BLaER1 (cell line): Measurements from ENCODE around the gene TMEM45B.
"Not testable (repeated sequence)": the region's sequence is repeated elsewhere in the genome, so short reads cannot be mapped to it uniquely, and the experiment has no call there.

Source experiments
- H3K27ac ChIP-seq: shearing (Covaris generic); formaldehyde crosslinking; 2 replicates; pipeline ENCODE4 v1.8.1; 2022
- H3K27me3 ChIP-seq: shearing (Covaris generic); formaldehyde crosslinking; 2 replicates; pipeline ENCODE4 v1.8.1; 2022
- H3K36me3 ChIP-seq: shearing (Covaris generic); formaldehyde crosslinking; 2 replicates; pipeline ENCODE4 v1.8.1; 2022
- H3K4me1 ChIP-seq: shearing (Covaris generic); formaldehyde crosslinking; 2 replicates; pipeline ENCODE4 v1.8.1; 2022
- H3K4me2 ChIP-seq: shearing (Covaris generic); formaldehyde crosslinking; 2 replicates; pipeline ENCODE4 v1.8.1; 2022
- H3K4me3 ChIP-seq: shearing (Covaris generic); formaldehyde crosslinking; 2 replicates; pipeline ENCODE4 v1.8.1; 2022
- H3K9ac ChIP-seq: shearing (Covaris generic); formaldehyde crosslinking; 2 replicates; pipeline ENCODE4 v1.8.1; 2022
- H3K9me3 ChIP-seq: shearing (Covaris generic); formaldehyde crosslinking; 2 replicates; pipeline ENCODE4 v1.8.1; 2022
- H4K20me1 ChIP-seq: shearing (Covaris generic); formaldehyde crosslinking; 2 replicates; pipeline ENCODE4 v1.8.1; 2022
- Cebpa-rat ChIP-seq: shearing (Covaris generic); IDR thresholded peaks from 2 replicates; pipeline ENCODE4 v1.8.1; 2022

The TMEM45B gene

DNA sequence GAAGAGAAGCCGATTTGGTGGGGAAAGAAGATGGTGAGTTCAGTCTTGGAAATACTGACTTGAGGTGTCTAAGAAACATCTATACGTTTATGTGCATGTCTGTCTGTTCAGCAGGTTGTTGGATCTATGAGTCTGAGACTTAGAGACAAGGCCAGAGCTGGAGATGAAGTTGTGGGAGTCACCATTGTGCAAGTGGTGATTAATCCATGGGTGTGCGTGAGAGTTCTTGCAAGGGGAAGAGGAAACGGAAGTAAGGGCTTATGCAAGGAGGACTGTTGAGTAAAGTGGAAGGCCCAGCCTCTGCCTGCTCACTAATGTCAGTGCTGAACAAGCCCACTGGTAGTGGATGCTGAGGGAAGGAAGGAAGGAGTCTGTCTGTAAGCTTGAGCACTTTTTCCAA is 9.7 kb downstream of the TMEM45B start:
- H3K4me2 ChIP-seq, result no peak overlapping the region
- H3K27me3 ChIP-seq, result no peaks in the 10 kb centered on the region
- no peak overlapping the region for H3K4me3 ChIP-seq
- H4K20me1 ChIP-seq, result no peaks in the 10 kb centered on the region
- no peak for TF ChIP-seq Cebpa-rat
- no peaks in the 10 kb centered on the region for H3K36me3 ChIP-seq
- no peak overlapping the region for H3K27ac ChIP-seq
- no peaks in the 10 kb centered on the region for H3K4me1 ChIP-seq
- H3K9ac ChIP-seq, result no peak overlapping the region
- H3K9me3 ChIP-seq, result no peaks in the 10 kb centered on the region

DNA sequence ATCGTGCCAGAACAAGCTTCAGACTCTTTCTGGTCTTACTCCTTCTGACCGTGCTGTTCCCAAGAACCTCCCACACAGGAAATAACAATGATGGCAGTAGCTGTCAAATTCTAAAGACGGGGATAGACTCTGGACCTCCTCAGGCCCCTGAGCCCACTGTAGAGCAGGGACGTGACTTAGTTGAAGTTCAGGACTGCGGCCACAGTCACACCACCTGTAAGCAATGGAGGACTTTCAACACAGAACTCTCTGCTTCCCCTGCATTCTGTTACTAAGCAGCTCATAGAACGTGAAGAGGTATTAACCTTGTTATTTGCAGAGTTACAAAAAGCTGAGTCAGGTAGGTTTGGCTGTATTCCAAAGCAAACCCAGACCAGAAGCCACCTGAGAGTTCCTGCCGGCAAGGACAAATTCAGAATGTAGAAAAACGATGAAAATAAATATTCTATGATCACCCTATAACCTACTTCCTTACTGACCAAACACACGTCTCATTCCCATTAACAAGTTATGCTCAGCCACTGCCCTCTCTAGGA is 12.7 kb downstream of the TMEM45B start:
- Histone ChIP-seq H3K27ac (no peak overlapping the region), H3K4me3 (no peak overlapping the region), H3K9ac (no peak overlapping the region), H3K4me1 (no peaks in the 10 kb centered on the region), H4K20me1 (no peaks in the 10 kb centered on the region), H3K36me3 (no peaks in the 10 kb centered on the region), H3K9me3 (no peaks in the 10 kb centered on the region), H3K27me3 (no peaks in the 10 kb centered on the region), H3K4me2 (no peak overlapping the region)
- TF ChIP-seq Cebpa-rat, result no peak

DNA sequence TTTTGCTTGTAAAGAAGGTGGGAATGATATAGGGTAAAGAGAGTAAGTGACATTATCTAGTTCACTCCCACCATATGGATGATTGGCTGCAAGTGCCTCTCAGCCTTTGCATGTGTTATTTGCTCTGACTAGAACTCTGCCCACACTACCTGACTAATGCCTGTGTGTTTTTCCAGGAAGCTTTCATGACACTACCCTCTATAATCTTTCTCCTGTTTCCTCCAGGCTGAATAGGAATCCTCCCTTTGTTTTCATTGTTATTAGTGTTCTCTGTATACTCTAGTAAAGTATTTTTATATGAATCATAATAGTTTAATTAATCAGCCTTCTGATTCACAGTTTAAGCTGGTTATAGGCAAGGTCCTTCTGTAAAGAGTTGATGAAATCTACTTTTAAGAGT is 13.8 kb downstream of the TMEM45B start:
- not testable (repeated sequence) for H3K9ac ChIP-seq, H3K36me3 ChIP-seq, H3K9me3 ChIP-seq, H3K27me3 ChIP-seq, H4K20me1 ChIP-seq, H3K4me3 ChIP-seq, H3K4me2 ChIP-seq, H3K4me1 ChIP-seq, H3K27ac ChIP-seq

DNA sequence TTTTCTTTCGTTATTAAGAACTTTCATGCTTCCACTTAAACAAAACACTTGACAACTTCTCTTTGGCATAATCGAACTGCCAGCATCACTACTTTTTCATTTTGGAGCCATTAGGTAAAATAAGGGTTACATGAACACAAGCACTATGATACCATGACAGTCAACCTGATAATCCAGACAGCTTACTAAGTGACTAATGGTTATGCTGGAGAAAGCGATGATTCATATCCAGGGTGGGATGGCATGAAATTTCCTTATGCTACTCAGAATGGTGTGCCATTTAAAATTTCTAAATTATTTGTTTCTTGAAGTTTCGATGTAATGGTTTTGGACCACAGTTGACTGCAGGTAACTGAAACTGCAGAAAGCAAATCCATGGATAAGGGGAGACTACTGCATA is 15.6 kb downstream of the TMEM45B start:
- H3K9ac ChIP-seq, H3K4me1 ChIP-seq, H4K20me1 ChIP-seq, H3K4me2 ChIP-seq, H3K4me3 ChIP-seq, H3K27ac ChIP-seq, H3K27me3 ChIP-seq, H3K9me3 ChIP-seq, H3K36me3 ChIP-seq: not testable (repeated sequence)

DNA sequence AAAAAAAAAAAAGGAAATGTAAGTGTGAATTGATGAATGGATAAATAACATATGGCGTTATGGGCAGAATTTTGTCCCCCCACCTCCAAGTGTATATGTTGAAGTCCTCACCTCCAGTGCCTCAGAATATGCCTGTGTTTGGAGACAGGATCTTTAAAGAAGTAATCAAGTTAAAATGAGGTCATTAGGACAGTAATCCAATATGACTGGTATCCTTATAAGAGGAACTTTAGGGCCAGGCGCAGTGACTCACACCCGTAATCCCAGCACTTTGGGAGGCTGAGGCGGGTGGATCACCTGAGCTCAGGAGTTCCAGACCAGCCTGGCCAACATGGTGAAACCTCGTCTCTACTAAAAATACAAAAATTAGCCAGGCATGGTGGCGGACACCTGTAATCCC is 17.6 kb downstream of the TMEM45B start:
- H3K4me1 ChIP-seq, H3K27ac ChIP-seq, H3K4me2 ChIP-seq, H4K20me1 ChIP-seq, H3K9me3 ChIP-seq, H3K36me3 ChIP-seq, H3K4me3 ChIP-seq, H3K9ac ChIP-seq, H3K27me3 ChIP-seq: not testable (repeated sequence)

DNA sequence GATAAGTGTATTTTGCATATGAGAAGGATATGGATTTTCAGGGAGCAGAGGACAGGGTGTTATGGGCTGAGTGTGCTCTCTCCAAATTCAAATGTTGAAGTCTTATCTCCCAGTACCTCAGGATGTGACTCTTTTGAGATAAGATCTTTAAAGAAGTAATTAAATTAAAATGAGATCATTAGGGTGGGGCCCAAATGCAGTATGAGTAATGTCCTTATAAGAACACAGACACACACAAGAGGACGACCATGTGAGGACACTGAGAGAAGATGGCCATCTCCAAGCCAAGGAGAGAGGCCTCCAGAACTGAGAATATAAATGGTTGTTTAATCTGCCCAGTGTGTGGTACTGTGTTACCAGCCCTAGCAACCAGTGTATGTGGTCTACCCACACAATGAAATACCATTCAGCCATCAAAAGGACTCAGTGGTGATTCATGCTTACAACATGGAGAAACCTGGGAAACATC is 20.8 kb downstream of the TMEM45B start:
- not testable (repeated sequence) for H4K20me1 ChIP-seq, H3K9me3 ChIP-seq, H3K4me2 ChIP-seq, H3K36me3 ChIP-seq, H3K4me1 ChIP-seq, H3K27ac ChIP-seq, H3K9ac ChIP-seq, H3K27me3 ChIP-seq, H3K4me3 ChIP-seq

DNA sequence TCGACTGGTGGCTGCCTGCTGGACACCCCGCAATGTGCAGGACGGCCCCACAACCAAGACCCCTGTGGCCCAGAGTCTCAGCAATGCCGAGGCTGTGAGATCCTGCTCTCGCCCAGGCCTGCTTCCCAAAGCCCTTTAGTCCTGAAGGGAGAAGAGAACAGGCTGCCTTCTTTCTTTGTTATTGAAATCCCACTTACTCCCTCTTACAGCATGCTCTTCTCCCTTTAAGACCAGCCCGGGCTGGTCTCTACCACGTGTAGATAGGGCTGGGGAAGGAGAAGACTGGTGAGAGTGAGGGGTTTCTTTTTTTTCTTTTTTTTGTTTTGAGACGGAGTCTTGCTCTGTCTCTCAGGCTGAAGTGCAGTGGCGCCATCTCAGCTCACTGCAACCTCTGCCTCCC is 21.3 kb downstream of the TMEM45B start:
- TF ChIP-seq Cebpa-rat, result no peak
- Histone ChIP-seq H3K9ac (no peak overlapping the region), H3K4me2 (no peak overlapping the region), H3K4me1 (no peaks in the 10 kb centered on the region), H3K4me3 (no peak overlapping the region), H3K9me3 (no peaks in the 10 kb centered on the region), H3K27ac (no peak overlapping the region), H3K36me3 (no peaks in the 10 kb centered on the region), H3K27me3 (no peaks in the 10 kb centered on the region), H4K20me1 (no peaks in the 10 kb centered on the region)

DNA sequence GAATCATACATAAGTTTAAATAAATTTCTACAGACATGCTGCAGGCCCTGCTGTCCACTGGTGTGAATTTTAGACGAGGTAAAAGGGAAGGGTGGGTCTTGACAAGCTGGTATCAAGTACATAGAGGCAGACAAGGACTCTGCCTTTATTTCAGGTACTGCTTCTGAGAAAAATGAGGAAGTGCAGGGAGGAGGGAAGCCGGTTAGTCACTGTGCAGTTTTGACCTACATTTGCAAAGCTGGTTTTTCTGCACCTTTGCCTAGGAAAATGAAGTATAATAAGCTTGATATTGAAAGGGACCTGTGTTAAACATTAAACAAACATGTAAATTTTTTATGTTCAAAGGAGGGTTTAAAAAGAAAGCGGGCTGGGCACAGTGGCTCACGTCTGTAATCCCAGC is 24.6 kb downstream of the TMEM45B start:
- Histone ChIP-seq H3K4me3 (no peak overlapping the region), H3K27ac (no peak overlapping the region), H3K9me3 (no peaks in the 10 kb centered on the region), H3K4me1 (no peaks in the 10 kb centered on the region), H4K20me1 (no peaks in the 10 kb centered on the region), H3K9ac (no peak overlapping the region), H3K27me3 (no peaks in the 10 kb centered on the region), H3K4me2 (no peak overlapping the region), H3K36me3 (no peaks in the 10 kb centered on the region)
- no peak for TF ChIP-seq Cebpa-rat

DNA sequence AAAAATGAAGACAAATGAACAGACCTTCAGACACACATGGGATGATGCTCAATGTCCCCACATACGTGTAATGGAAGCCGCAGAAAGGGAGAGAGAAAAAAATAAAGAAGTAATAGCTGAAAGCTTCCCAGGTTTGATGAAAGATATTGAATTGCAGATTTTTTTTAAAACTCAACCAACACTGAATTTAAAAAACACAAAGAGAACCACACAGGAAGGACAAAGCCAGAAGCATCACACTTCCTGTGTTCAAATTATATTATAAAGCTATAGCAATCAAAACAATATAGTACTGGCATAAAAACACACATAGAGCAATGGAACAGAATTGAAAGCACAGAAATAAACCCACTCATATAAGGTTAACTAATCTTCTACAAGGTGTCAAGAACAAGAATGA is 26.5 kb downstream of the TMEM45B start:
- no peak overlapping the region for H3K4me2 ChIP-seq
- H3K27ac ChIP-seq, result no peak overlapping the region
- no peaks in the 10 kb centered on the region for H3K9me3 ChIP-seq
- no peaks in the 10 kb centered on the region for H3K36me3 ChIP-seq
- no peaks in the 10 kb centered on the region for H4K20me1 ChIP-seq
- no peaks in the 10 kb centered on the region for H3K4me1 ChIP-seq
- no peak overlapping the region for H3K9ac ChIP-seq
- H3K27me3 ChIP-seq, result no peaks in the 10 kb centered on the region
- TF ChIP-seq Cebpa-rat, result no peak
- no peak overlapping the region for H3K4me3 ChIP-seq

DNA sequence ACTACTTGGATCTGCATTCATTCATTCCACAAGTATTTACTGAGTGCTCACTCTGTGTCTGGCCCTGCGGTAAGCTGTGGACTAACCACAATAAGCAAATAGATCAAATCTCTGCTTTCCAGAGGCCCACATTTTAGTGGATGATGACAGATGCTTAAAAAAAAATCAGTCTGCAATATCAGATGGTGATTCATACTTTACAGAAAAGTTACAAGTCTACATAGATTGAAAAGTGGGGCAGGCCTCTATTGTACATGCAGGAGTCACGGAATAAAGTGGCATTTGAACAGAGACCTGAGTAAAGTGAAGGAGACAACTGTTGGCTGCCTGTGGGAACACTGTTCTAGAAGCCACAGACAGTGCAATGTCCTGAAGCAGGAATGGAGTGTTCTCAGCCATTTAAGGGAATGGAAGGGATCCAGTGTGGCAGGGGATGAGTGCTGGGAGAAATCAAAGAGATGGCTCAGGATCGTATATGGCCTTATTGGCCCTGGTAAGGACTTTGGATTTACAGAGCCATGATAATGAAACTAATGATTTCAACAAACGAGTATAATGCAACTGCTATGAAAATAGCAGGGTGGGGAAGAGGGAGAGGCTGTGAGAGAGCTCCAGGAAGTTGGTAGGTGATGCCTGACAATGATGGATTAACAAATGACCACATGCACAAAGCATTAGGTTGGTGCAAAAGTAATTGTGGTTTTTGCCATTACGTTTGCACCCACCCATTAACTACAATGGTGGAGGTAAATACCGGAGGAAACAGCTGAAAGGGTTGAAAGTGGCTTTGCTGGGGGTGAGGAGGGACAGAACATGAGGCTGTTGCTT is 31.1 kb downstream of the TMEM45B start:
- no peak overlapping the region for H3K27ac ChIP-seq
- no peak for TF ChIP-seq Cebpa-rat
- no peak overlapping the region for H3K9ac ChIP-seq
- H3K9me3 ChIP-seq, result no peaks in the 10 kb centered on the region
- H3K36me3 ChIP-seq, result no peaks in the 10 kb centered on the region
- H3K4me2 ChIP-seq, result no peak overlapping the region
- H3K4me3 ChIP-seq, result no peak overlapping the region
- no peaks in the 10 kb centered on the region for H3K27me3 ChIP-seq
- no peaks in the 10 kb centered on the region for H3K4me1 ChIP-seq
- H4K20me1 ChIP-seq, result no peaks in the 10 kb centered on the region

DNA sequence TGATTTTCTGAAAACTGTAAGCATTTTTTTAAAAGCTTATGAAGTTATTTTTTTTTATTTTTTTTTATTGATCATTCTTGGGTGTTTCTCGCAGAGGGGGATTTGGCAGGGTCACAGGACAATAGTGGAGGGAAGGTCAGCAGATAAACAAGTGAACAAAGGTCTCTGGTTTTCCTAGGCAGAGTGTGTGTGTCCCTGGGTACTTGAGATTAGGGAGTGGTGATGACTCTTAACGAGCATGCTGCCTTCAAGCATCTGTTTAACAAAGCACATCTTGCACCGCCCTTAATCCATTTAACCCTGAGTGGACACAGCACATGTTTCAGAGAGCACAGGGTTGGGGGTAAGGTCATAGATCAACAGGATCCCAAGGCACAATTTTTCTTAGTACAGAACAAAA is 31.7 kb downstream of the TMEM45B start:
- not testable (repeated sequence) for H3K4me2 ChIP-seq

More for the DNA sequence above, 31.7 kb downstream of the TMEM45B start:
- H3K9ac ChIP-seq, H3K27ac ChIP-seq, H4K20me1 ChIP-seq, H3K4me3 ChIP-seq, H3K9me3 ChIP-seq, H3K4me1 ChIP-seq, H3K36me3 ChIP-seq, H3K27me3 ChIP-seq: not testable (repeated sequence)
